OCI-LY3 (cell line): ENCODE results near the gene IMMP2L.

ENCODE experiments used
- EZH2phosphoT487 ChIP-seq: fragments of 200-600 bp; shearing (Covaris generic); IDR thresholded peaks from 2 replicates; pipeline ENCODE4 v1.6.1; 2018; ENCODE audit warnings: antibody characterized with exemption, mixed run types, low read depth
- TF ChIP-seq, protein P1 (sequence below): fragments of 200-600, 300-600 bp; sonication (generic); IDR thresholded peaks from 2 replicates; pipeline ENCODE4 v1.5.1; 2014; ENCODE audit warnings: antibody characterized with exemption, low read length, low read depth

DNA sequence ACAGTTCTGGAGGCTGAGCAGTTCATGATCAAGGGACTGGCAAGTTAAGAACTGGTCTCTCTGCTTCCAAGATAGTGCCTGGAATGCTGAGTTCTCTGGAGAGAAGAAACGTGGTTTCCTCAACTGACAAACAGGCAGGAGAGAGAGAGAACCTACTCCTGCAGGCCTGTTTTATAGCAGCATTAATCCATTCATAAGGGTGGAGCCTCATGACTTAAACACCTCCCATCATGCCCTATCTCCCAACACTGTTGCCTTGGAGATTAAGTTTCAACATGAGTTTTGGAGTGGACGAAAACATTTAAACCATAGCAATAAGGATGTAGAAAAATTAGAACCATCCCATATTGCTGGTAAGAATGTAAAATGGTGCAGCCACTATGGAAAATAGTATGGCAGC, 32.3 kb upstream of the IMMP2L start:
- TF ChIP-seq, protein P1, sequence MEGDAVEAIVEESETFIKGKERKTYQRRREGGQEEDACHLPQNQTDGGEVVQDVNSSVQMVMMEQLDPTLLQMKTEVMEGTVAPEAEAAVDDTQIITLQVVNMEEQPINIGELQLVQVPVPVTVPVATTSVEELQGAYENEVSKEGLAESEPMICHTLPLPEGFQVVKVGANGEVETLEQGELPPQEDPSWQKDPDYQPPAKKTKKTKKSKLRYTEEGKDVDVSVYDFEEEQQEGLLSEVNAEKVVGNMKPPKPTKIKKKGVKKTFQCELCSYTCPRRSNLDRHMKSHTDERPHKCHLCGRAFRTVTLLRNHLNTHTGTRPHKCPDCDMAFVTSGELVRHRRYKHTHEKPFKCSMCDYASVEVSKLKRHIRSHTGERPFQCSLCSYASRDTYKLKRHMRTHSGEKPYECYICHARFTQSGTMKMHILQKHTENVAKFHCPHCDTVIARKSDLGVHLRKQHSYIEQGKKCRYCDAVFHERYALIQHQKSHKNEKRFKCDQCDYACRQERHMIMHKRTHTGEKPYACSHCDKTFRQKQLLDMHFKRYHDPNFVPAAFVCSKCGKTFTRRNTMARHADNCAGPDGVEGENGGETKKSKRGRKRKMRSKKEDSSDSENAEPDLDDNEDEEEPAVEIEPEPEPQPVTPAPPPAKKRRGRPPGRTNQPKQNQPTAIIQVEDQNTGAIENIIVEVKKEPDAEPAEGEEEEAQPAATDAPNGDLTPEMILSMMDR, result no peak
- no peak for TF ChIP-seq EZH2phosphoT487
